HG03095 (cell line): ENCODE data around the gene PTPN14.

Source experiments
- ATAC-seq: cut with Tn5 transposase; IDR thresholded peaks from one replicate; pipeline ENCODE4 v1.9.1; 2021; ENCODE audit warnings: moderate library complexity; ENCODE audit not compliant: unreplicated experiment

PTPN14 gene

GRCh38 chr1:214379236-214379970, 172.0 kb downstream of the PTPN14 start:
- no peak for ATAC-seq

GRCh38 chr1:214378492-214378891, 172.9 kb downstream of the PTPN14 start:
- no peak for ATAC-seq

- no peak for ATAC-seq
Observed at GRCh38 chr1:214377886-214378285, 173.5 kb downstream of the PTPN14 start.

GRCh38 chr1:214377485-214377884, 173.9 kb downstream of the PTPN14 start:
- ATAC-seq = no peak

DNA sequence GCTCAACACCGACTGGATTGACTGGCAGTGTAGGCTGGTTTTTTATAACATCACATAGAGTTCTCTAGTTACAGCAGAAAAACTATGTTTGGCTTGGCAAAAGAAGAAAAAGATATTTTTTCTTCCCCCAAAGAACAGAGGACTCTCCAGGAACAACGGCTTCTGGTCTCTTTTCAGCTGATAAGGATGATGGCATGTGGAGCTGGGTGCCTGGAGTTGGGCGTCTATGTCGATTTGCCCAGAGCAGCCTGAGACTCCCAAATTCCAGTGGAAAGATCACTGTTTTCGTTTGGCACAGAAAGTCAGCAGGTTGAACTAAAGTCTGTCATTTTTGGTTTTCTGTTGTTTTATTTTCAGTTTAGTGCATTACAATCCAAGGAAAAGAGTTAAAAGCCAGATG, 179.3 kb downstream of the PTPN14 start:
- no peak for ATAC-seq

DNA sequence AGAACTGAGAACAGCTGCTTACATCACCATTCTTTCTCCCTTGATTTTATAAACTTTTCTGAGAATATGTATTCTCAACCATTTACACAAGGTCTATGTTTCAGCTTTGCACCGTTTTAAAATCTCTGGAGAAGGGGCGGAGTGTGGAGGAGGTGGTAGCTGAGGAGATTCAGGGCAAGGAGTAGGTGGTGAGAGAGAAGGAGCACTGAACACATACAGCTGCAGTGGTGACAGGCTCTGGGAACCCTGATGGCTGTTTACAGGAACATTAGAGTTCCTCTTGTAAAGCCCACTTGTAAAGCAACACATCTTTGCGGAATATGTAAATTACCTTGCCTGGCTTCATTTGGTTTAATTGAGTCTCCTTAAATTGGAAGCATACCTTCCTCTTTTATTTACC, 180.8 kb downstream of the PTPN14 start:
- no peak for ATAC-seq

DNA sequence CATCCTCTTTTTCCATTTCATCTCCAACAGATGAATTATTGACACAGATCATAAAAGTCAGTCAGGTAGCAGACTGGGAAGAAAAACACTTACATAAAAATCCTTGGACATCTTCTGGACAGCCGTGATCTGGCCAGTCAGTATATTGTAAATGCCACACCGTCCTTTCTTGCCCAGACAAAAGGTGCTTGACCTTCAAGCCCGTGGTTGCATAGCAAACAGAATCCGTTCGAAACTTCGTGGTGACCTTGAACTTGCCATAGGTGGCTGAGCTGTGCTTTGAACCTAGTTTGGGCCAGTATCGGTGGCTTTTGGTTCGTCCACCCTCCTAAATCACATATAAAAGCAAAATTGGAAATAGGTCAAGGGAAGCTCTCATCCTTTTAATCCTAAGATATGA, 182.0 kb downstream of the PTPN14 start:
- ATAC-seq = no peak

GRCh38 chr1:214367841-214368240, 183.6 kb downstream of the PTPN14 start:
- no peak for ATAC-seq

GRCh38 chr1:214364786-214365295, 186.6 kb downstream of the PTPN14 start:
- no peak for ATAC-seq

- ATAC-seq = no peak
Observed at GRCh38 chr1:214364386-214364785, 187.0 kb downstream of the PTPN14 start.

GRCh38 chr1:214363386-214363785, 188.0 kb downstream of the PTPN14 start:
- no peak for ATAC-seq

DNA sequence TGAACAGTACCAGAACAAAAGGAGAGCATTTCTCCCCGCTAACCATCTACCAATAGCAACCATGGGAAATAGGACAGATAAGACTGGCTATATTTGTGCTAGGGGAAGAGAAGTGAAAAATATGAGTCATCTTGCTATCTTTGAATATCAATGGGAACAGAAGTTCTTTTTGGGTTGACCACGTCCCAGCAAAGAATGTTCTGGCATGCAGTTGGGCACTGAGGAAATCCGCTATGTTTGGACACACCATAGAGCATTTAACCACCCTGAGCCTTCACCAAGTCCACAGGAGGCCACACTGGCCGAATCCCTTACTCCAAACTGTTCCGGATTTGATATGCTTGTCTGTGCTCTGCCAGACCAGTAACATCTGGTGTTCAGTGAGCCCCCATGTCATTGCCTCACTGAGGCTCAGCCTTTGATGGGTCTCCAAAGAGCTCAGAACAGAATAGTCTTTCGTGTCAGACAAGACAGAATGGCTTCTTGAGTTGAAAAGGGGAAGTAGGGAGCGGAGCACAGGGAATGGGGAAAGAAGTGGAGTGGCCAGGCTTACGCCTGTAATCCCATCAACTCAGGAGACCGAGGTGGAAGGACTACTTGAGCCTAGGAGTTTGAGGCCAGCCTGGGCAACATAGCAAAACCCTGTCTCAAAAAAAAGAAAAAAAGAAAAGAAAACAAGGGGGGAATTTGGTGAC, 189.1 kb downstream of the PTPN14 start:
- no peak for ATAC-seq

DNA sequence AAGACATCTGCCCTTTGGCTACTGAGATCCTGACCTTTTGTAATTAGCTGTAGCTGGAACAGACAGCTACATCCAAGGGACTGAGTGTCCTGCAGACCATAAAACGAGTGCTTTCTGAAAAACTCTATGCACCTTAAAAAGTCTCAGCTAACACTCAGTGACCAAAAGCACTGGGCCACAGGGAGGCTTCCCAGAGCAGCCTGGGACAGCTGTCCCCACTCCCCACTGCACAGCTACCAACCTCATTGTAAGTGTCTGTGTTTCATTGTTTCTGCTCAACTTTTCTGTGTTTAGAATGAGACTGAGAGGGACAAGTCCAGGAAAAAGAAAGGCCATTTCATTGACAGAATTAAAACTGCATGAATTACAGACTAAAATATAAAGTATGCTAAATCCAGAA, 189.8 kb downstream of the PTPN14 start:
- no peak for ATAC-seq

- ATAC-seq = no peak
Observed at GRCh38 chr1:214360525-214361164, 190.8 kb downstream of the PTPN14 start.

DNA sequence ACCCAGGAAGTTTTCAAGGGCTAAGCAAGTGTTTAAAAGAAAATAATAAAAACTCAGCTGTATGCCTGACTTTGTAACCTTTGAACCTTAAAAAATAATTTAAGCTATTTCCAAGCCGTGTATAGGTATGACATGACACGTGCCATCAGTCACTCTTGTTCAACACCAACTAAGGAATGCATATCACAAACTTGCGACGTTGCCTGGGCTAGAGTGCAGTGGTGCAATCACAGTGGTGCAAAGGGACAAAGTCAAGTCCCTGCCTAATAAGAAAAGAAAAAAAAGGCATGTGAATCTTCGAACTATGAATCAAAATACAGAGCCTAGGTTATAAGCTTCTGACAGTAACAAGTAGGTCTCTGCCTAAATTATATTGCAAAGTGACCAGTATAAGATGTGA, 191.3 kb downstream of the PTPN14 start:
- ATAC-seq = no peak

- ATAC-seq = no peak
Observed at GRCh38 chr1:214354440-214355148, 196.8 kb downstream of the PTPN14 start.

DNA sequence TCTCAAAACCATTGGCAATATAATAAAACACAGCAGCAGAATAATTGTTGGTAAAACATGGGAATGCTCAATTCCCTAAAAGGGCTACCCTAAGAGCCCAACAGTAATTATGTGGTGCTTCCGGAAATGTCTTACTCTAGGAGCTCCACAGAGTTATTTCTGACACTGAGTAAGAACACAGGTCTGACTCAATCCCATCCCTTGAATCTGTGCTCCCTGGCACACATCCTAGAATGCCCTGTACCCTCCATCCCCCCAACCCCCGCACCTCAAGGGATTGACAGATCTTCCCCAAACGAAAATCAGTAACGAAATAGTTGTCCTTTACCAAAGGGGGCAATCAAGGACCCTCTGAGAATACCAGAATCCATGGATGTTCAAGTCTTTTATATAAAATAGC, 198.6 kb downstream of the PTPN14 start:
- no peak for ATAC-seq

- no peak for ATAC-seq
Observed at GRCh38 chr1:214351551-214352277, 199.7 kb downstream of the PTPN14 start.

DNA sequence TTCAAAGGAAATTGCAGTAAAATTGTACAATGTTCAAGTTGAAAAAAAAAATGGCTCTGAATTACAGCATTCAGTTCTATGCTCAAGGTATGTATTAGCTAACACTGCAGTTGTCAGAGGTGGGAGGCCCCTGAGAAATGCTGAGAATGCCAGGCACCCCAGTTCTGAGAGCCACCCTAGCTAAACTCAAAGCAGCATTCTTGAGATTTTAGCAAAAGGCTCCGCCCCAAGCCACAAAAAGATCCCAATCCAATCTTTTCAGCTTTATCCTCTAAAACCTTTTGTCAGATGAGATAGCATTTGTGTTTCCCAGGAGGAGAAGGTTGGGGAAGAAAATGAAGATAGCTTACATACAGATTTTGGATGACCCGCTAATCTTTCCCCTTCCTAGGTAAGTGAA, 201.6 kb downstream of the PTPN14 start:
- no peak for ATAC-seq

DNA sequence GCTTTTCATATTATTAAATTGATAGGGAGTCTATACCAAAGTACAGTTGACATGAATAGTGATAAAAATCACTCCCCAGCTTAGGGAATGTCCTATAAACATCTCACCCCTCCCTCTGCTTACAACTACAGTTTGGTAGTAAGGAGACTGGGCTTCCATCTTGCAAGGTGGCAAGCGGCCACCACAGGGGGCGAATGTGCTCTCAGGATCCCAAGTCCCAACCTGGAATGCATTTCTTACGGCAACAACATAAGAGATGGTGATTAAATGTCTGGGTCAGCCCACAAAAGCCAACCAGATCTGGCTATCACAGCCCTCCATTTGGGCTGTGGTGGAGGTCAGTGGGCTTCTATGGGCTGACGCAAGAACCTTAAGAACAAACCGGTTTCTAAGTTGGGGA, 202.4 kb downstream of the PTPN14 start:
- ATAC-seq = no peak

DNA sequence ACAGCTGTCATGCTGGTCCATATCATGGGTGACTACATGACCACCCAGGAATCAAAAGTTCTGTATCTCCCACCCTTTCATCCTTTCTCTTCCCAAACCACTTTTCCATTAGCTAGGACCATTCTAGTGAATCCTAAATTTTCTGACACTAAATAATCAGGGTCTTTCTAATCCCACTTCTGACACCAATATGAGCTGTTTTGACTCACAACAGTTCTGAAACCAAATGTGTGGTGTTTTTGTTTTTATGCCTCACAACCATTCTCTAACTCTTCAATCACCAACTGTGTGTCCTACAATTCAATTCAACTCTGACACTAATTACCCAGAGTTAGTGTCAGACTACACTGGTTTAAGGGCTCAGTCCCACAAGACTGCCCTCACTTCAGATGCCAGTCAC, 206.5 kb downstream of the PTPN14 start:
- ATAC-seq = no peak
